Neural crest cell (in vitro differentiated cells): ENCODE measurements around the gene PCDHA8. TPM values are rescaled to one million over a fixed set of nuclear protein-coding genes. Genes with fewer than 3 reads are reported as not detected.
"Not testable (repeated sequence)": the region's sequence is repeated elsewhere in the genome, so short reads cannot be mapped to it uniquely, and the experiment has no call there.

Experiments used
- DNase-seq: peaks from one replicate; pipeline ENCODE4 v3.0.0; 2021; ENCODE audit warnings: low read depth, mixed read lengths, low spot score
- H3K27ac Mint-ChIP-seq: one replicate; pipeline ENCODE4 v1.8.0; 2021; ENCODE audit warnings: mild to moderate bottlenecking, mixed read lengths; ENCODE audit not compliant: unreplicated experiment
- H3K27me3 Mint-ChIP-seq: 2 replicates; pipeline ENCODE4 v1.8.0; 2021; ENCODE audit warnings: low read depth, mild to moderate bottlenecking, mixed read lengths
- H3K36me3 Mint-ChIP-seq: 2 replicates; pipeline ENCODE4 v1.8.0; 2021; ENCODE audit warnings: low read depth, mild to moderate bottlenecking, mixed read lengths
- H3K4me1 Mint-ChIP-seq: 2 replicates; pipeline ENCODE4 v1.8.0; 2021; ENCODE audit warnings: mixed read lengths
- H3K4me3 Mint-ChIP-seq: one replicate; pipeline ENCODE4 v1.8.0; 2021; ENCODE audit warnings: mild to moderate bottlenecking, mixed read lengths
- H3K9me3 Mint-ChIP-seq: 2 replicates; pipeline ENCODE4 v1.8.0; 2021; ENCODE audit warnings: mixed read lengths
- CTCF ChIP-seq: fragments of 200-600 bp; sonication (generic); conservative IDR thresholded peaks from 2 replicates; pipeline ENCODE4 v1.5.0; 2021; ENCODE audit warnings: antibody characterized with exemption, mild to moderate bottlenecking
- total RNA-seq: library from RNA; stranded (reverse); gene quantifications from 2 replicates; pipeline ENCODE4 v1.2.1, GENCODE V29; 2021

The PCDHA8 gene
- total RNA-seq, 1 donor from 2014 or later, result 2.3 TPM

- no peak for TF ChIP-seq CTCF
- H3K4me1 Mint-ChIP-seq, result no peaks in the 10 kb centered on the region
- H3K27me3 Mint-ChIP-seq, result no peaks in the 10 kb centered on the region
- H3K27ac Mint-ChIP-seq, result no peak overlapping the region
- peaks cover 54% of the 10 kb centered on the region for H3K36me3 Mint-ChIP-seq
- peaks cover 20% of the 10 kb centered on the region for H3K9me3 Mint-ChIP-seq
- no peak for DNase-seq
- no peak overlapping the region for H3K4me3 Mint-ChIP-seq
These were observed 2.1 kb downstream of the PCDHA8 start for GRCh38 chr5:140842798-140843733.

- H3K4me1 Mint-ChIP-seq, DNase-seq, H3K27me3 Mint-ChIP-seq, H3K4me3 Mint-ChIP-seq, H3K27ac Mint-ChIP-seq: not testable (repeated sequence)
- H3K9me3 Mint-ChIP-seq, result peaks cover 15% of the 10 kb centered on the region
- peak; percentile 28 for TF ChIP-seq CTCF
- H3K36me3 Mint-ChIP-seq, result peaks cover 44% of the 10 kb centered on the region
These were observed 7.4 kb downstream of the PCDHA8 start, which contains the start of gene PCDHA9 for GRCh38 chr5:140848139-140849102. Gene PCDHA9, plus strand, starts transcription at chr5:140848382. Its CDS starts 114 bp downstream, at chr5:140848496.

GRCh38 chr5:140849831-140850634 lies 9.0 kb downstream of the PCDHA8 start:
- not testable (repeated sequence) for H3K4me1 Mint-ChIP-seq, H3K4me3 Mint-ChIP-seq, H3K27ac Mint-ChIP-seq, H3K27me3 Mint-ChIP-seq, DNase-seq
- peaks cover 15% of the 10 kb centered on the region for H3K9me3 Mint-ChIP-seq
- peaks cover 45% of the 10 kb centered on the region for H3K36me3 Mint-ChIP-seq

- Mint-ChIP-seq H3K27me3 (no peaks in the 10 kb centered on the region), H3K4me1 (peaks cover 5% of the 10 kb centered on the region), H3K9me3 (peaks cover 11% of the 10 kb centered on the region), H3K4me3 (peak within 1 kb of the TSS; percentile 82), H3K36me3 (peaks cover 63% of the 10 kb centered on the region), H3K27ac (peak within 1 kb of the TSS; percentile 76)
- TF ChIP-seq CTCF, result peak; percentile 70
- no peak for DNase-seq
These were observed 15.0 kb downstream of the PCDHA8 start, which contains the start of gene PCDHA10 for GRCh38 chr5:140855772-140856674. Gene PCDHA10, plus strand, starts transcription at chr5:140855897. Its CDS starts 152 bp downstream, at chr5:140856049.
